AG20443 (cell line): ENCODE results near the gene PPP2R2B.
"Not testable (repeated sequence)": the region's sequence is repeated elsewhere in the genome, so short reads cannot be mapped to it uniquely, and the experiment has no call there.

Experiments
- DNase-seq: peaks from one replicate; pipeline ENCODE4 v3.0.0; 2012; ENCODE audit warnings: low spot score, mixed read lengths

PPP2R2B gene

DNA sequence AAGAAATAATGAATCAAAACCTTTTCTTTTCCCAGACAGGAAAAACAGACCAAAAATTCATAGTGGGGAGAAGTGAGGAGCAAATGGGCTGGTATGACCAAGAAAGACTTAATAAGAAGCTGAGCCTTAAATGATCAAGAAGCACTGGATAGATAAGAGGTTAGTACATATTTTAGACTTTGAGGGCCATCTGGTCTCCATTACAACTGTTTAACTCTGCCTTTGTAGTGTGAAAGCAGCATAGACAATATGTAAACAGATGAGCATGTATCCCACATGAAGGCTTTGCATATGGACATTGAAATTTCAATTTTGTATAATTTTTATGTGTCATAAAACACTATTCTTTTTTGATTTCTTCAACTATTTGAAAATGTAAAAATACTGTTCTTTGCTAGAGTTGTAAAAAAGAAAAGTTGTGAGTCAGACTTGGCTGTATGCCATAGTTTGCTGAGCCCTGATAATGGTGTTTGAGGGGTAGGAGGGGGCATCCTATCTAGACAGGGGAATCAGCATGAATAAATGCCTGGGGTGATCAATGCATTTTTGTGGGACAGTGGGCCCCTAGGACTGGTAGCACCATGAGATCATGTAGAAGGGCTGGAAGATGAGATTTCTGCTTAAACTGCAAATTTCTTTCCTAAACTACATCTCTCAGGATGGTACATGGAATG is 270.8 kb downstream of the PPP2R2B start:
- no peak for DNase-seq

DNA sequence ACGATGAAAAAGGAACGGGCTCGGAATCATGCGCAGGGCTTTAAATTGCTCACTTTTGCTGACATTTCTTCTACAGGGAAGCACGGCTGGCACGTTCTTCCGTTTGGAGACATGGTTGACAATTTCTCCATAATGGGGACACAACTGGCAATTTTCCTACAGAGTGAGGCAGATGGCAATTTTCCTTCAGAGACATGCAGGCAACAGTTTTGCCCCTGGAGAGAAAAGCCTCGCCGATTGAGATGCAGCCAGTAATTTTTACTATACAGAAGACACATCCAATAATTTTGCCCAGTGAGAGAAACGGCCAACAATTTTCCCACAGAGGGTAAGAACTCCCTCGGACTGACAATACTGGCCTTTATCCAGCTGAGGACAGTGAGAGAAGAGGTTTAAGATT is 271.7 kb downstream of the PPP2R2B start:
- DNase-seq, result no peak

DNA sequence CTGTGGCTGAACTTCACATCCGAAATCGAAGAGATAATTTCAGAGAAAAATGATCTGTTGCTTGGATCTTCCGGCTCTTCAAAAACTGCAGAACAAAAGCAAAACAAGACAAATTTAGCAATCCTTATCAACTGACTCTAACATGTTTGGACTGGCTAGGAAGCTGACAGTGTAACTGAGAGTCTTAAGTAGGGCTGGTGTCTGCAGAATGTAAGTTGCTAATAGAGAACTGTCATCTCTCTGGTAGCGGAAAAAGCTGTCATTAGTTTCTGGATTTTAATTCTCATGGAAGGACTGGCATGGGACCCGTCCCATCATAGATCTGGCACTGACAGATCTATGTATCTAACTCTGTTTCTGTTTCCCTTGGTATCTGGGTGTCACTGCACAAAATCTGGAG is 278.2 kb downstream of the PPP2R2B start:
- DNase-seq, result no peak

DNA sequence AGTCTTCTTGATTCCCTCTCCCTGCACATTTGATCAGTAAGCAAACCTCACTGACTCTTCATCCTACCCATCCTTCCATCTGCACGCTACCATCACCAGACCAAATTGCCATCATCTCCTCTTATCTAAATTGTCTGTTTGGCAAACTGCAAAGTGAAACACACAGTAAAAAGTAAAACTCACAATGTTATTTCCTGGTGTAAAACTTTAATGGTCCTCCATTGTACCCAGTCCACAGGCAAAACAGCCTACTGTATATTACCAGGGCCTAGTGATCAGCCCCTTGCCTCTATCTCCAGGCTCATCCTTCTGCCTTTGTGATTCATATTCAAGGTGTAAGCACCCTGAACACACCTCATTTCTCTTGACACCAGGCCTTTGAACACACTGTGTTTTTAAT is 279.3 kb downstream of the PPP2R2B start:
- DNase-seq, result no peak

DNA sequence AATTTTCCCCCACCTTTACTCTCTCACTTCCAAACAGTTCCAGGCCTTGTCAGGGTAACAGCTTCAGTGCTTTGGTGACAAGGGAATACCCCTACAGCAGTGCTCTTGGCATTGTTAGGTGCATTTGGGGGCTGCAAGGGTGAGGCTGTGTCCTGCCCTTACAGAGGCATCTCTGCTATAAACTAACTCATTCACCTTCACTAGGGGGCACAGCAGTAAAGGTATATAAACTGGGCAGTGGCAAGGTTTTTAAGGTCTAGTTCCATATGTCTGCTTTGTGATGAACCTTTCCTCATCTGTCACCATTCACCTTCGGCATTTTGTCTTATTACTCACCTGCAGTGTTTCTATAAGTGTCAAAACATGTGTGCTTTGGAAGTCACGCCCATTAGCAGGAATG is 283.5 kb downstream of the PPP2R2B start:
- DNase-seq, result no peak

DNA sequence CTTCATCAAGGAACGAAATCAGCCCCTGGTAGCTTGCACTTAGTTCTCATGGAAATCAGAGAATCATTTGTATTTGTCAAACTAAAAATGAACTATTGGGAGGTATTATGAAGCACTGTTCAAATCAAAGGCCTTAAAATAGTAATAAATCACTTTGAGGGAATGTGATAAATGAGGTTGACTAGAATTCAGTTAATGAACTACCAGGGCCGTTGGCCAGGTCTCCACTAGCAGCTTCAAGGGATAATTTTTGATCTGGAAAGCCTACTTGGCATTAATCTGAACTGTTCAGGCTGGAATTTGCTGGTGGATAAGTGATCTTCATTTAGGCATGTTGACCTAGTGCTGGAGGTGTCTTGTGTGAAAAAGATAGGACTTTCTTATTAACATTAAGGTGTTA is 286.2 kb downstream of the PPP2R2B start:
- no peak for DNase-seq

DNA sequence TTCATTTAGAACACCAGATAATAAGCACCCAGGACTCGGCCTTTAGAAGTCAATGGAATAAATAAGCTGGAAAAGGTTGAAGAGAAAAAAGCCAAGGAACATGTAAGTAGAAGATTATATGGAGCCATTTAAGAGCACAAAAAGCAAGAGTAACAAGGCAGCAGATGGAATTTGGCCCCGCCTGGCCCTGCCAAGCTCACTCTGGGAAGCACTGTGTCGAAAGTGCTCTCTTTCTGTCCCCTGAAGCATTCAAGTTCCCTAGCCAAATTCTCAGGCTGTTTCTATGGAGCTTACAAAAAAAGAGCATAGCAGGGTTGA is 289.6 kb downstream of the PPP2R2B start:
- DNase-seq, result no peak

DNA sequence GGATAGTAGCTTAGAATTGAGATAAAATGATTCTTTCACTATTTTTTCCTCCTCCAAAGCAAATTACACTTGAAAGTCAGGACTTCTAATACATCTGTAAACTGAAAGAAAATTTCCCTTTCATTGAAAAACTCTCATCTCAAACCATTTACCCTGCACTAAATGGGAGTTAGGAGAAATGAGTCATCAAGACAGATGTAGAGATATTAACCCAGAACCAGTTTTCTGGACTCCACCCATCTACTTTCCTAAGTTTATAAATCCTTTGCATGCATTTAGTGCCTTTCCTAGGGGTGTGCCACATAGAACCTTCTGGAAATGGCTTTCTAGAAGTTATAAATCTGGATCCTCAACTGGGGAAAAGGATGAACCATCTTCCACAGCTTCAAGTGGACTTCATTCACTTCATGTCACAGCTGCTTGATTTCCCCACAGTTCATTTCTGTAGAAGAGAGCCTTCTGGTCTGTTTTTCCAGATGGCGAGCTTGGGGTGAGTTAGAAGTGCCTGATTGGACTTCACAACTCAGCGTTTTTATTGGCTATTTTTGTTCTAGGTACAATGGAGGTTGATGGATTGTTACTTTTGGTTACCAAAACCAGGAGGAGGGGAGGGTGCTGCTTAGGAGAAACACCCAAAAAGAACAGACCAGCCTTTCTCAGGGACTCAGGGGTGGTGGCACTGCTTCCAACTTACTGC is 290.1 kb downstream of the PPP2R2B start:
- DNase-seq, result peak; percentile 31

DNA sequence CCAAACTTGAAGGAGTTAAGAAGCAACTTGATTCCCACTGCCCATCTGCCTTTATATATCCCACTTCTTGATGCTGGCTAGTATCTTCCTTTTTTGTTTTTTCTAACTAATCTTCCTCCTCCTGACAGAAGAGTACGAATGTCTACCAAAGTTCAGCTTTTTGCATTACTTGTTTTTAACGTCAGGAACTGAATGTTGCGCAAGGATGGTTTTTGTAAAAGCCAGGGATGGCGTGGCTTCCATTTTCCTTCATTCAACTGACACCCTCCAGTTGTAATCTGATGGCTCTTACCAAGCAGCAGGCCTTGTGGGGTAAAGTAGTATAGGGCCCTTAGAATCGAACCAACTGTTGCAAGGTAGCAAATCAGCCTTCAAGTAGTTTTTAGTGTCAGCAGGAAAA is 291.8 kb downstream of the PPP2R2B start:
- no peak for DNase-seq

DNA sequence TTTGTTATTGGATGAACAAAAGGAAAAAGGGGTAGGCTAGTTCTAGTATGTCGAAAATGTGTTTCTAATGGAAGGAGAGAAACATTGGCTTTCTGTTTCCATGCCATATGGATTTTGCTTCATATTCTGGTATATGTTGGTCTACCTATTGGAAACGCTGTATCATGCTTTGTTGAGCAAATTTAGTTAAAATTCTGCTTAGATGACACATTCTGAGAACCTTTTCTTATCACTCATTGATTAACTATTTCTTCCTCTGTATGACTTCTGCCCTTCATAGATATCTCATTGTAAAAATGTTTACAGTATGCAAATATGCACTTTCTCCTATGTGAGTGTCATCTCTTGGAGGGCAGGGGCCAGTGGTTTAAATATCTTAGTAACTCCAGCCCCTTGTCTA is 293.8 kb downstream of the PPP2R2B start:
- no peak for DNase-seq

DNA sequence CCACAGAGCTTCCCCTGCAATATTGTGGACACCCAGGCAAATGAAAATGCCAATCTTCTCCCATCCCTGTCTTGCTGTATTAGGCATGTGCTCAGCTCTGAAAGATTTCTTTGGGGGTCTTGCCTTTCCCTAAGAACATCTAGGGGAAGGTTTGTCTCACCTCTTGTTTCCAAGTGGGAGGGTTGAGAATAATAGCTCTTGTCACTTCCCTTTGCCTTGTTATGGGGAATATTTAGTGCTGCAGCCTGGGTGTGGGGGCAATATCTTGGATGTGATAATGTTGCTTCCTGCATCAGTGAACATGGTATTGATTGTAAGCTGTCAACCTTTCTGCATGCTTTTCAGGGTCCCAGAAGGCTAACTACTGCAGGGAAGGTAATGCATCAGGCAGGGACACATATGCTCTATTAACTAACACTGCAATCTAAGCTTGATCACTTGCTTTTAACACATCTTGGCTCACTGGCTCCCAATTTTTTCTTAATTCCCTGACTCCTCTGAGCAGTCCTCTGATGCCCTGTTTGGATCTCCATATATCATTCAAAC is 296.4 kb downstream of the PPP2R2B start:
- DNase-seq, result no peak

DNA sequence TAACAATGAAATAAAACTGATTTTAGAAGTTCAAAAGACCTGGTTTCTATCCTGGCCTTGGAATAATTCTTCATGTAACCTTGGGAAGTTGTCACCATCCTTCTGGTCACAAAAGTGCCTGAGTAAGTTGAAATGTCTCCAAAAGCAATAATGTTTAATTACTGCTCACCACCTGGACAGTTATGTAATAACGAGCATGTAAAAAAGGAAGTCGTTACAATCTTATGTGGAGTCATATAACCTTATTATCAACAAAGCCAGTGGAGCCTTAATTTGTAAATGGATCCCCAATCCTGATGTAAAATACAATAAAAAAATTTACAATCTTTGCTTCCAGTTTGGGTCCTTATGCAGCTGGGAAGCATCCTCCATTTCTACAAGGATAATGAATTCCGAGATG is 298.3 kb downstream of the PPP2R2B start:
- no peak for DNase-seq

DNA sequence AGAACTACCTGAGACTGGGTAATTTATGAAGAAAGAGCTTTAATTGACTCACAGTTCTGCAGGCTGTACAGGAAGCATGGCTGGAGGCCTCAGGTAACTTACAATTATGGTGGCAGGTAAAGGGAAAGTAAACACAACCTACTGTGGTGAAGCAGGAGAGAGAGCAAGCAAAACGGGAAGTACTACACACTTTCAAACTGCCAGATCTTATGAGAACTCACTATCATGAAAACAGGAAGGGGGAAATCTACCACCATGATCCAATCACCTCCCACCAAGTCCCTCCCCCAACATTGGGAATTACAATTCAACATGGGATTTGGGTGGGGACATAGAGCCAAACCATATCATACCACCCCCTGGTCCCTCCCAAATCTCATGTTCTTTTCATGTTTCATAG is 303.8 kb downstream of the PPP2R2B start:
- DNase-seq, result no peak

DNA sequence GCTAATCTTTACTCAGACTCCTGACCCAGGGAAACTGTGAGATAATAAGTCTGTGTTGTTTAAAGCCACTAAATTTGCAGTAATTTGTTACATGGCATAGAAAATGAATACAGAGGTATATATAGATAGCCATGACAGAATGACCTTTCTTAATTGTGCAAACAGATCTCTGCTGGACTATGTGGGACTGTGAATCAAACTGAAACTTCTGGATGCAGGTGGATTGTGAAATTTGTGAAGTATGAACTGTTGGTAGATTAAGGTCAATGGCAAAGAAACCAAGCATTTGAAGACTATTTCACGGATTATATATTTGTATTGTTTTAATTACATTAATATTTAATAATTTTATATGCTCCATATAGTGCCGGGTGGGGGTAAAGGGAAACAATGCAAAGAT is 310.4 kb downstream of the PPP2R2B start:
- no peak for DNase-seq

DNA sequence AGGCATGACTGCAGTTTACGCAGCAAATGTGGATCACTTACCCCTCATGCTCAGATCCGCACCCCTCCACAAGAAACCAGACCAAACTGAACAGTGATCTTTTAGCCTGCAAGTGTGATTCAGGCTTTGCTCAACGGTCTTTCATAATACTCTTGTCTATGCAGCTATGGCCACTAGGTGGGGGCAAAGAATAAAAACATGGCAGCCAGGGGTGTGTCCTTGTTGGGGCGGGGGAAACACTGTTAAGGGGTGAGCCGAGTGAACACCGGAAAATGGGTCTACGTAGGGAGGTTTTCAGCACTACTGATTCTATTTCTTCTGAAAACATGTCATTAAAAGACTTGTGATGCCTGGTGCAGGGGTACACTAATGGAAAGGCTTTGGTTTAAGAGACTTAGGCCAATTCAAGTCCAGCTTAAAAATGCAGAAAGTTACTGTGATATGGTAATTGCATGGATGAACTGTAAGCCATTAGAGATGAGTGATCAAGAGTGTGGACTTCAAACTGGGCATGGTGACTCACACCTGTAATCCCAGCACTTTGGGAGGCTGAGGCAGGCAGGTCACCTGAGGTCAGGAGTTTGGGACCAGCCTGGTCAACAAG is 312.7 kb downstream of the PPP2R2B start:
- peak; percentile 82 for DNase-seq

DNA sequence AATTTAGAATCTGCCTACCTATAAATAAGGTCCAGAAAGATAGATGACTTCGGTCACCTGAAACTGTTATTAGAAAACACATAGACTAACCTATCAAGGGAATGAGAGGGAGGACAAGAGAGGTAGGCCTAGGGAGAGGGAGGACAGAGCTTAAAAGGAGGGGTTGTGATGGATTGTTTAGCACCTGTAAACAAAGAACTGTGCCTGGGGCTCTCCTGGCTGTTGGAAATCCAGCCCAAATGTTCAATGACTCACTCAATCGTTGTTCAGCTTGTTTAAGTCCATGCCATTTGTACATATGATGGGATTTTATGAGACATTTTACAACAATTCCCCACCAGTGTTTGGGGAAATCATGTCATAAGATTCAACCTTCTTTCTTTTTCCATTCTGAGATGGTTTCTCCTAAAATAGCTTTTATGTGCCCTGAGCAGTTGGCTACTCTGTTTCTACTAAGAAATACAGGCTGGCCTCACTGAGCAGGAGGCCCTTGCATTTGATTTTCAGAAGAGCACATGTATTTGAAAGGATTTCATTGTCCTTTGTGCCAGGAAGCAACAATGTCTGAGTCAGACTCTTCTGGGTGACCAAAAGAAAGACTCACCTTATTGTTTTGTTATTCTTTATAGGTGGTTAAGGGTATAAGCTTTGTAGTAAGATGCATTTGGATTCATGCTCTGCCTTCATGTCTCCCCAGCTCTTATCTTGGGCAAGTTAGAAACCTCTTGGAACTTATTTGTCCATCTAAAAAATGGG is 314.4 kb downstream of the PPP2R2B start:
- no peak for DNase-seq

DNA sequence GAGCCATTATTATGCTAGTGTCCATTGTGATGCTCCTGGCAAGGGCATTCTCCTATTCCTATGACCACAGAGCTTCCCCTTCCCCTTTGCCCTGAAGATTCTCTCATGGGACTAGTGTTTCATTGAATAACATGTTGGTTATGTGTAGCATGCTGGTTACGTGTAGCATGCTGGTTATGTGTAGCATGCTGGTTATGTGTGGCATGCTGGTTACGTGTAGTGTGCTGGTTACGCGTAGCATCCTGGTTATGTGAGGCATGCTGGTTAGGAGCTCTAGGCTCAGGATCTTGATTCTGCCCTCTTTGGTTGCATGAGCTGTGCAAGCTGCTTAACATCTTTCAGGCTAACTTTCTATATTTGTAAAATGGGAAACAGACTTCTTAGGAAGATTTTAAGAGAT is 316.1 kb downstream of the PPP2R2B start:
- no peak for DNase-seq

DNA sequence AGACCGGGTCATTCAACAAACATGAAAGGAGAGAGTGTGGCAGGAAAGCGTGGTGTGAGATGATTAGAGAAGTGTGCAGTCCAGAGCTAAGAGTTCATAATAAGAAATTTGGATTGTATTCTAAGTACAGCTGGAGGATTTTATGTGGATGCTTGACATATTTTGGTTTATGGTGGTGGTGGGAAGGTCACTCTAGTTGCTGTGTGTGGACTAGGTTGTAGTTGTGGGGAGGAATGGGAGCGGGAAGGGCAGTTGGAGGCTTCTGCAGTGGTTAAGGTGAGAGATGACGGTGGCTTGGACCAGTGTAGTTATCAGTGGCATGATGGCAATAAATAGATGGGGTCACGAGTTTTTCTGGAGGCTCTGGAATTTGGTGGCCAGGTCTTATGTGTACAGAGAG is 316.8 kb downstream of the PPP2R2B start:
- no peak for DNase-seq

DNA sequence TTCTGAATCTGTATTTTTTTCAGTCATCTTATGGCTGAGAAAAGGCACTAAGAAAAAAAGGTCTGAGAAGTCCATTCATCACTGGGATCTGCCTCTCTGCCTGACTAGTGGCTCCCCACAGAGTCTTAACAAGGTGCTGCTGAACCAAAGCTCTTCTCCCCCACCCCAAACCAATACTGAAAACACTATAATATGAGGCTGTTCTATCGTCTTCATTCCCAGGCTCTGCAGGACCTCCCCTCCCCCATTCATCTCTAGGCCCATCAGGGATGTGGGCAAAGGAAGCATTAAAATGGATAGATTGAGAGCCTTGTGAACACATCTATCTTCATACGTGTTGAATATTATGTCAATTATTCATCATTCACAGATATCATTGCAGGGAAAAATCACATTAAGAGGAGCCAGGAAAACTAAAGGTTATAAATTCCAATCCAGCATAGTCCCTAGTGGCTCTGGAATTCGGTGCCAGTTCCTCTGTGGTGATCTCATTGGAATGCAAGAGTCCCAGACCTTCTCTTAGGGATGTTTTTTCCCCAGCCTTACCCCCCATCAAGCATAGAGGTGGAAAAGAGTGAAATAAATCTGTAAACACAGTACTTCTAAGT is 318.2 kb downstream of the PPP2R2B start:
- DNase-seq, result peak; percentile 55

DNA sequence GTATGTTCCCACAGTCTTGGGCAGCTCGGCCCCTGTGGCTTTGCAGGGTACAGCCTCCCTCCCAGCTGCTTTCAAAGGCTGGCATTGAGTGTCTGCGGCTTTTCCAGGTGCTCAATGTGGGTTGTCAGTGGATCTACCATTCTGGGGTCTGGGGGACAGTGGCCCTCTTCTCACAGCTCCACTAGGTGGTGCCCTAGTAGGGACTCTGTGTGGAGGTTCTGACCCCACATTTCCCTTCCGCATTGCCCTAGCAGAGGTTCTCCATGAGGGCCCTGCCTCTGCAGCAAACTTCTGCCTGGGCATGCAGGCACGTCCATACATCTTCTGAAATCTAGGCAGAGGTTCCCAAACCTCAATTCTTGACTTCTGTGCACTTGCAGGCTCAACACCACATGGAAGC is 321.7 kb downstream of the PPP2R2B start:
- not testable (repeated sequence) for DNase-seq

DNA sequence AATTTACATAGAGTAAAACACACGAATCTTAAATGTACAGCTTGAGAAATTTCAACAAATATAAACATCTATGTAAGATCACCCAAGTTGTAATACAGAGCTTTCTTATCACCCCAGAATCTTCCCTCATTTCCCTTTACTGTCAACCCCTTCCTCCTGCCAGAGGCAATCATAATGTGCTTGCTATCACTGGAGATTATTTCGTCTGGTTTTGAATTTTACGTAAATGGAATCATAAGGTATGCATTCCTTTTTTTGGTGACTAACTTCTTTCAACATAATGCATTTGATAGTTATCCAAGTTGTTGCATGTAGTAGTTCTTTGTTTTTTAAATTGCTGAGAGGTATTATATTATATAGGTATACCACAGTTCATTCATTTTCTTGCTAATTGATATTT is 325.1 kb downstream of the PPP2R2B start:
- no peak for DNase-seq

DNA sequence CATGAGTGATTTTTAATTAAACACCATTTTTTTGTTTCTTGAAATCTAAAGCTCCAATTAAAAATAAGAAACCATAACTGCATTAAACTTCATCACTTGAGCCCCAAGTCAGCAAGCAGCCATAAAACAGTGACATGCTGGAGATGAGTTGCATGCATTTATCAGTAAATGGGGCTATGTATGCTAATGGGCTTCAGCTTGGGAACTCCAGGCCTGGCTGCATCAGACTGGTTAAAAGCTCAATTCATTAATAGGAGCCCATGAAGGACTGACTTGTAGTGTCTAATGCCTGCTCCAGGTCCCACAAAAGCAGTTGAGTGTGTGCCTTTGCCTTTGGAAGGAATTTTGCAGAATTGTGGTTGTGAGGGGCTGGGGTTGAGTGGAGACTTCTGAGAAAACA is 328.9 kb downstream of the PPP2R2B start:
- no peak for DNase-seq
